ENCODE data around the gene PRRT4.

Gene PRRT4

GRCh38 chr7:128352636-128353035 lies 8.9 kb downstream of the PRRT4 start:
- no peak for DNase-seq (ENCODE audit: insufficient read length, low spot score)
- no peak for TF ChIP-seq CTCF (IDR thresholded peaks at IDR 0.05; ENCODE audit: insufficient read depth, missing control alignments)
- FAIRE-seq: no peak

GRCh38 chr7:128352153-128352537 lies 9.3 kb downstream of the PRRT4 start:
- no peak for FAIRE-seq
- DNase-seq (ENCODE audit: insufficient read length, low spot score): no peak

GRCh38 chr7:128351296-128352152 lies 10.0 kb downstream of the PRRT4 start:
- no peak for TF ChIP-seq CTCF (IDR thresholded peaks at IDR 0.05; ENCODE audit: insufficient read depth, missing control alignments)
- no peak for DNase-seq (ENCODE audit: insufficient read length, low spot score)
- no peak for FAIRE-seq

More at GRCh38 chr7:128352153-128352537, 9.3 kb downstream of the PRRT4 start:
- peak; percentile 23 for TF ChIP-seq CTCF (IDR thresholded peaks at IDR 0.05; ENCODE audit: insufficient read depth, missing control alignments)

GRCh38 chr7:128350708-128351295 lies 10.7 kb downstream of the PRRT4 start:
- FAIRE-seq (no peak), DNase-seq (ENCODE audit: insufficient read length, low spot score) (no peak)
- TF ChIP-seq CTCF (IDR thresholded peaks at IDR 0.05; ENCODE audit: insufficient read depth, missing control alignments): no peak

- FAIRE-seq (no peak), DNase-seq (ENCODE audit: insufficient read length, low spot score) (no peak)
- no peak for TF ChIP-seq CTCF (IDR thresholded peaks at IDR 0.05; ENCODE audit: insufficient read depth, missing control alignments)
These were observed 12.0 kb downstream of the PRRT4 start for GRCh38 chr7:128349466-128349825.

- DNase-seq (ENCODE audit: insufficient read length, low spot score) (no peak), FAIRE-seq (no peak)
- peak; percentile 77 for TF ChIP-seq CTCF (IDR thresholded peaks at IDR 0.05; ENCODE audit: insufficient read depth, missing control alignments)
These were observed 13.8 kb downstream of the PRRT4 start for GRCh38 chr7:128347647-128348097.

GRCh38 chr7:128344431-128344774 lies 17.1 kb downstream of the PRRT4 start:
- DNase-seq (ENCODE audit: insufficient read length, low spot score) (no peak), FAIRE-seq (no peak)
- no peak for TF ChIP-seq CTCF (IDR thresholded peaks at IDR 0.05; ENCODE audit: insufficient read depth, missing control alignments)
